Cardiac fibroblast (primary cell): ENCODE results near the gene SARS1.

Experiments
- DNase-seq, 2 donors: peaks; one replicate each; pipeline versions ENCODE4 v3.0.0 to v3.0.0-alpha.2; 2010; ENCODE audit warnings: low read depth in 2 of 2
- H3K4me3 ChIP-seq, 2 donors: replicated peaks in 1 of 2; 1 replicate in 1 of 2; 2 replicates in 1 of 2; pipeline ENCODE4 v1.5.1; 2011; ENCODE audit warnings: low read depth in 2 of 2, low read length in 2 of 2, mild to moderate bottlenecking in 2 of 2, moderate library complexity in 1 of 2
- TF ChIP-seq, protein P1 (sequence below): IDR thresholded peaks from one replicate; pipeline ENCODE4 v1.5.1; 2011; ENCODE audit warnings: low read depth, mild to moderate bottlenecking, low read length, inconsistent platforms

SARS1 gene

DNA sequence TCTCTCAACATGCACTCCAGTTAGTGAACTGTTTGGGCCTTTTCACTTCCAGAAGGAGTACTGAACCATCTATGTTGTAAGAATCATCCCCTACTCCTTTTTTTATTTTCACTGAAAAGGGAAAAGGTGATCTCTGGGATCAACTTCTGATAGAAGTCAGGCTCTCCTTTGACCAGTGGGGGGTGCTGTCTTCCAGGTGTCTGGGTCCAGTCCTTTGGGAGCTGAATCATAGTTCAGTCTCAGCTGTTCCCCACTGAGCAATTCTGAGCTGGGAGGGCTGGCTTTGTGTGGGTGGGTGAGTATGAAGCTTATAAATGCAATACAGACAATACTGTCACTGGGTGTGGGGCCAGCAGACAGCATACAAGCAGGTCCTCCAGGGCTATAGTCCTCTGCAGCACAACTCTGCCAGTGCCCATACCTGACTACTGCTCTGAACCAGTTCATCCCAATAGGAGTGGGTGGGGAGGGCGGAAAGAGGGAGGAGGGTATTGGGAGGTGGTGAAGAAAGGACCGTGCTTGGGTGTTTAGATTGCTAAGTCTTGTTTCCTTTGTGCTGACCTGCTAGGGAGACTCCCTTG lies 12.5 kb upstream of the SARS1 start:
- no peak overlapping the region for H3K4me3 ChIP-seq
- TF ChIP-seq, protein P1, sequence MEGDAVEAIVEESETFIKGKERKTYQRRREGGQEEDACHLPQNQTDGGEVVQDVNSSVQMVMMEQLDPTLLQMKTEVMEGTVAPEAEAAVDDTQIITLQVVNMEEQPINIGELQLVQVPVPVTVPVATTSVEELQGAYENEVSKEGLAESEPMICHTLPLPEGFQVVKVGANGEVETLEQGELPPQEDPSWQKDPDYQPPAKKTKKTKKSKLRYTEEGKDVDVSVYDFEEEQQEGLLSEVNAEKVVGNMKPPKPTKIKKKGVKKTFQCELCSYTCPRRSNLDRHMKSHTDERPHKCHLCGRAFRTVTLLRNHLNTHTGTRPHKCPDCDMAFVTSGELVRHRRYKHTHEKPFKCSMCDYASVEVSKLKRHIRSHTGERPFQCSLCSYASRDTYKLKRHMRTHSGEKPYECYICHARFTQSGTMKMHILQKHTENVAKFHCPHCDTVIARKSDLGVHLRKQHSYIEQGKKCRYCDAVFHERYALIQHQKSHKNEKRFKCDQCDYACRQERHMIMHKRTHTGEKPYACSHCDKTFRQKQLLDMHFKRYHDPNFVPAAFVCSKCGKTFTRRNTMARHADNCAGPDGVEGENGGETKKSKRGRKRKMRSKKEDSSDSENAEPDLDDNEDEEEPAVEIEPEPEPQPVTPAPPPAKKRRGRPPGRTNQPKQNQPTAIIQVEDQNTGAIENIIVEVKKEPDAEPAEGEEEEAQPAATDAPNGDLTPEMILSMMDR = peak; percentile 83
- DNase-seq = peak; percentile 77 to 96

DNA sequence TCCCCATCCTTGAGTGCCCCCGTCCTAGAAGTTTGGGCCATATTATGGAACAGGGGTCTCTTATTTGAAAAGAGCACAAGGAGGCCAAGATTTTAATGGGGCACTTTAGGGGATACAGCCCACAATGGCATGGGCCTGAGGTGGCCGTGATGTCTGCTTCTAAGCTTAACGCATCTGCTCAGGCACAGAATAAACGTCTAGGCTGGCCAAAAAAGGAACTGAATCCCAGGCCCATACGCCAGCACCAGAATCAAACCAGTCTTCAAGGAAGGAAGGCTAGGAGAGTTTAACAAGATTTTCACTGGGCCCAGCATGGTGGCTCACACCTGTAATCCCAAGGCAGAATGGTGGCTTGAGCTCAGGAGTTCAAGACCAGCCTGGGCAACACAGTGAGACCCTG lies 9.2 kb upstream of the SARS1 start:
- DNase-seq = no peak
- TF ChIP-seq, protein P1 = no peak
- H3K4me3 ChIP-seq = no peak overlapping the region

DNA sequence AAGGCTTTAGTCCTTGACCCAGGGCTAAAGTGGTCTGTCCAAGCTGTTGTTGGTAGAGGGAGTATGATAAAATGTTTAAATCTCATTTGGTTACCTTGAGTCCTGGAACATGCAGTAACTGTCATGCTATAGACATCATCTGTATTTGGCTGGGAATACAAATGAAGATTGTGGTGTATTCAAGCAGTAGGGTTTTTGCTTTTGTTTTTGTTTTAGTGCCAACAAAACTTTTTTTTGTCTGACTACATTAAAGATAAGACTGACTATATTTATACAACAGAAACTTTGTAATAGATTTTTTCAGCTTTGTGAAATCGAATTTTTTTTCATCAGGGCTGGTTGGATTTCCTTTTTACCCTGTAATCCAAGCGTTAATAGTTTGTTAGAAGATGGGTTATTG lies 7.4 kb upstream of the SARS1 start:
- H3K4me3 ChIP-seq = no peak overlapping the region
- TF ChIP-seq, protein P1 = no peak
- DNase-seq = peak in 1 of 2 donors; percentile 28

DNA sequence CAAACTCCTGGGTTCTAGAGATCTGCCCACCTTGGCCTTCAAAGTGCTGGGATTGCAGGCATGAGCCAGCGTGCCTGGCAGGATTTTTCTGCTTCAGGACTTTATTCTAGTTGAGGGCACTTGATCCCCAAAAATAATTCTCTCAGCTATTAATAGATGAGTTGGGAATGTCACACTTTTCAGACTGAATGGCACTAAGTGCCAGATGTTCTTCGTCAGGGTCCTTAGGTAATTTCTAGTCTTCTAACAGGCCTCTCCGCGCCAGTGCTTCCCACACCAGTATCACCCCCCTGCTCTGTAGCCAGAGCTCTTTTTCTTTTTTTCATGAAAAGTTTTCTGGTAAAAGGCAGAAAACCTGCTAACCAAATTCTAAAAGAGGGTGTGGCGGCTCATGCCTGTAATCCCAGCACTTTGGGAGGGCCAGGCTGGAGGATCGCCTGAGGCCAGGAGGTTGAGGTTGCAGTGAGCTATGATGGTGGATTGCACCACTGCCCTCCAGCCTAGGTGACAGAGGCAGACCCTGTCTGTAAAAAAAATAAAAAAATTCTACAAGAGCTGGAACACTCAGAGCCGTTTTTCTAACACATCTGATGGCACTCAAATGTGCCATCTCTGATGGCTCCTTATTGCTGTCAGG lies 6.1 kb upstream of the SARS1 start:
- TF ChIP-seq, protein P1 = no peak
- DNase-seq = no peak
- H3K4me3 ChIP-seq = no peak overlapping the region

DNA sequence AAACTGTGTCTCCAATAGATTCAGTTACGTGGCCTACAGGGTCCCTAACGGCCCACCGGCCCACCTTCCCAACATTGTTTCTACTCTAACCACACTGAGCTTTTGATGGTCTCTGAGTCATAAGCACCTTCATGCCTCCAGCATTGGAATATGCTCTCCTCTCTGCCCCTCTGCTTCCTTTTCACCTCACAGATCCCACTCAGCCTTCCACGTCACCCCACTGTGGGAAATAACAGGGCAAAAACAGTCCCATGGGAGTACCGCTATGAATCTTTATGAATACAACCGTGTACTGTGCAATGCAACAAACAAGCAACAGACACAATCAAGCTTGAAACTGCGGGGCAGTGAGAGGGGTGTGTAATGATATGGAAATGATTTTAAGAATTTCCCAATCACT lies 5.3 kb upstream of the SARS1 start:
- no peak overlapping the region for H3K4me3 ChIP-seq
- peak in 1 of 2 donors; percentile 74 for DNase-seq
- TF ChIP-seq, protein P1 = no peak

DNA sequence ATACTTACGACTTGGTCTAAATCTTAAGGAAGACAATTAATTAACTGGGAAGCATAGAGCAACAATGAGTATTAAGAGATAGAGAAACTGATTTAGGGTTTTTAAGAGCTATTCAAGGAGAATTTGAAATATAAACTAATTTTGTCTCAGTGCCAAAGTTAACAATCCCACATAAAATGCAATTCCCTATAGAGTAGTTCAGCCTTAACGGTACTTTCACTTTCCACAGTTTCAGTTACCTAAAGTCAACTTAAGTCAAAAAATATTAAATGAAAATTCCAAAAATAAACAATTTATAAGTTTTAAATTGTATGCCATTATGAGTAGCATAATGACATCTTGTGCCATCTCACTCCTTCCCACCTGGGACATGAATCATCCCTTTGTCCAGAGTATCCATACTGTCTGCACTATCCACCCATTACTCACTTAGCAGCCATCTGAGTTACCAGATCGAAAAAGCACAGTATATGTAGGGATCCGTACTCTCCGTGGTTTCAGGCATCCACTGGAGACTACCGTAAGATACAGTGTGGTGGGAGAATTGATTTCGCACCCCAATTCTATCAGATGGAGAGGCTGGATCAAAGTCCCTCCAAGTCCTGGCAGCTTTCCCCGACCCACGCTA lies 4.8 kb upstream of the SARS1 start:
- H3K4me3 ChIP-seq = peak overlapping the region in 1 of 2 donors; percentile 16
- TF ChIP-seq, protein P1 = no peak
- DNase-seq = peak in 1 of 2 donors; percentile 65
